ENCODE data around the gene GALNT10. TPM values are rescaled to one million over a fixed set of nuclear protein-coding genes. Genes with fewer than 3 reads are reported as not detected.

GALNT10 gene
- total and polyA plus RNA-seq, 2 of the 4 experiments (the other 2 are of a cell fraction) = 46.2 to 67.0 TPM

- Histone ChIP-seq H2BK15ac (ENCODE audit: low read depth, low read length) (no peak overlapping the region), H2AK9ac (replicated peaks; ENCODE audit: low read depth, low read length, poor library complexity) (no peak overlapping the region), H4K91ac (ENCODE audit: insufficient read depth, low read depth, low read length) (no peak overlapping the region), H3K36me3 (ENCODE audit: control insufficient read depth, insufficient read depth, low read length) (no peaks in the 10 kb centered on the region), H3K23ac (ENCODE audit: low read depth, low read length) (no peak overlapping the region), H3K4me3 (ENCODE audit: insufficient read depth, low read depth, low read length) (no peak overlapping the region), H3K27me3 (ENCODE audit: control insufficient read depth, insufficient read depth, low read length) (peaks cover 22% of the 10 kb centered on the region), H3K56ac (ENCODE audit: extremely low read depth, insufficient read depth, low read length) (no peak overlapping the region), H3K4me2 (ENCODE audit: low read depth, low read length) (no peak overlapping the region), H3K4me1 (ENCODE audit: control insufficient read depth, insufficient read depth, low read length) (no peaks in the 10 kb centered on the region), H3K4ac (ENCODE audit: low read depth, low read length) (no peak overlapping the region), H3K18ac (ENCODE audit: low read depth, low read length) (no peak overlapping the region), H3K9me1 (ENCODE audit: insufficient read depth, low read length) (no peaks in the 10 kb centered on the region), H2BK20ac (ENCODE audit: low read depth, low read length) (no peak overlapping the region), H4K20me1 (ENCODE audit: insufficient read depth, low read length) (no peaks in the 10 kb centered on the region), H2BK120ac (ENCODE audit: low read depth, low read length) (no peak overlapping the region), H3K9ac (ENCODE audit: low read depth, low read length) (no peak overlapping the region), H2AK5ac (ENCODE audit: low read depth, low read length) (no peak overlapping the region), H2AFZ (replicated peaks; ENCODE audit: low read length, poor library complexity) (no peak overlapping the region), H4K5ac (ENCODE audit: low read depth, low read length) (no peak overlapping the region), H4K8ac (ENCODE audit: low read depth in 2 of 2, low read length in 2 of 2) (no peak overlapping the region), H3K14ac (replicated peaks; ENCODE audit: low read depth, low read length) (no peak overlapping the region), H3K9me3 (ENCODE audit: control insufficient read depth, insufficient read depth, low read length) (no peaks in the 10 kb centered on the region), H3K27ac (ENCODE audit: insufficient read depth, low read length) (no peak overlapping the region), H2BK5ac (ENCODE audit: low read depth, low read length, poor library complexity, severe bottlenecking) (no peak overlapping the region), H3K79me1 (ENCODE audit: low read depth in 1 of 2, low read length in 2 of 2) (no peaks in the 10 kb centered on the region)
- in situ Hi-C loops (cut with MboI; ENCODE audit: low sequenced_read_pairs) (no loop called here), dilution Hi-C loops (cut with HindIII; ENCODE audit: low sequenced_read_pairs, unreplicated experiment) (no loop called here), intact Hi-C loops (cut with micrococcal nuclease) (no loop called here)
- no CpG with 5 or more reads among the region's 4 CpGs for WGBS, 2 experiments (ENCODE audit: extremely low coverage in 2 of 2, insufficient read length in 1 of 2)
- no peak for ATAC-seq (ENCODE audit: low read depth)
- no peak for TF ChIP-seq CEBPB (IDR thresholded peaks at IDR 0.05; ENCODE audit: low read depth, low read length)
- no peak for TF ChIP-seq CTCF (conservative IDR thresholded peaks at IDR 0.05; ENCODE audit: low read depth, low read length)
- TF ChIP-seq ELK1 (IDR thresholded peaks at IDR 0.05; ENCODE audit: borderline replicate concordance, low read depth, low read length) = no peak
- TF ChIP-seq RAD21 (IDR thresholded peaks at IDR 0.05; ENCODE audit: low read length) = no peak
- TF ChIP-seq MAZ (IDR thresholded peaks at IDR 0.05; ENCODE audit: borderline replicate concordance, low read depth, low read length) = no peak
- ChIA-PET POLR2A (ENCODE audit: unreplicated experiment) (no interaction called here), CTCF (interaction anchor here (1.4 kb wide), 1 partner anchor 12 kb away, joined by 4 read pairs; no protein-coding TSS in a partner anchor)
- no TSS peak for BruUV-seq (replicated peaks)
- DNase-seq = no peak
Observed at GRCh38 chr5:154145268-154145667, 45.3 kb upstream of the GALNT10 start.

Measured in IMR-90 (cell line).